Measurements from ENCODE around the gene YTHDF2.
"Not testable (repeated sequence)": the region's sequence is repeated elsewhere in the genome, so short reads cannot be mapped to it uniquely, and the experiment has no call there.

YTHDF2 gene

DNA sequence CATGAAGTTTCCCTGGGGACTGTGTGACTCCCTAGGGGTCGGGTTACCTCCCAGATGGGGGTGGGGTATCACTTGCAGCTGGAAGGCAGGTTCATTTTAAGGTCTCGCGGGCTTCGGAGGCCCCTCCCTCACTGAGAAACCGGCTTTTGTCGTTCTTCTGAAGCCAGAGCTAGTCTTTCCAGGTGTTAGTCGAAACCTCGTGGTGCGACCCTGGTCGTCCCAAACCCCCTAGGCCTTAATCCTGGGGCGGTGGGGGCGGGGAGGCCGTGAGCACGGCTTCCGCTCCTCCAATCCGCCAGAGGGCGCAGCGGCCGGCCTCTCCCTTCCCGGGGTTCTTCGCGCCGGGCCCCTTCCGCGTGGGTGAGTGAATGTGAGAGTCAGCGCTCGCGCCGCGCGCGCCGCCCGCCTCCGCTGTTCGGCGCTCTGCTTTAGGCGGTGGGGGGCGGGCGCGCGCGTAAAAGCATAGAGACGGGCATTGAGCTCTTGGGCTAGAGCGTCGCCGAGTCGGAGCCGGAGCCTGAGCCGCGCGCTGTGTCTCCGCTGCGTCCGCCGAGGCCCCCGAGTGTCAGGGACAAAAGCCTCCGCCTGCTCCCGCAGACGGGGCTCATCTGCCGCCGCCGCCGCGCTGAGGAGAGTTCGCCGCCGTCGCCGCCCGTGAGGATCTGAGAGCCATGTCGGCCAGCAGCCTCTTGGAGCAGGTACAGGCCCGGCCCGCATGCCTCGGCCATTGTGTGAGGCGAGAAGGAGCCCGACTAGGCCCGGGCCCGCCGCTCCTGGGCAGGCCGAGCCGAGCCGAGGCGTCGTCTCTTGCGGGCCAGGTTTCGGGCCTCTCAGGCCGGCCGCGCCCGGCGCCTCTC lies at the start of gene YTHDF2:
TSS of gene YTHDF2 (plus strand) at position 491 of the 857 bp plus-strand sequence. CDS start at position 672, 181 bp downstream.
- FAIRE-seq = peak; percentile 81

DNA sequence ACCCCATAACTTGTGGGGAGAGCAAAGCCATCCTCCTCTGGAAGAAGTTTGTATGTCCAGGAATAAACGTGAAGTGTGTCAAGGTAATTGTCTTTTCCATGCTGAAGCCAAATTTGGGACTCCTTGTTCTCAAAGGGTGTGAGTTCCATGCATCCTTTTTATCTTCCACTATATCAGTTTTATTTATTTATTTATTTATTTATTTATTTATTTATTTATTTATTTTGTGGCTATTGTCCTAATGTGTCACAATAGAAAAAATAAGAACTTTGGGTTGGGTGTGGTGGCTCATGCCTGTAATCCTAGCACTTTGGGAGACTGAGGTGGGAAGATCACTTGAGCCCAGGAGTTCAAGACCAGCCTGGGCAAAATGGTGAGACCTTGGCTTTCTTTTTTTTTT lies 45.1 kb upstream of the YTHDF2 start:
- not testable (repeated sequence) for FAIRE-seq

DNA sequence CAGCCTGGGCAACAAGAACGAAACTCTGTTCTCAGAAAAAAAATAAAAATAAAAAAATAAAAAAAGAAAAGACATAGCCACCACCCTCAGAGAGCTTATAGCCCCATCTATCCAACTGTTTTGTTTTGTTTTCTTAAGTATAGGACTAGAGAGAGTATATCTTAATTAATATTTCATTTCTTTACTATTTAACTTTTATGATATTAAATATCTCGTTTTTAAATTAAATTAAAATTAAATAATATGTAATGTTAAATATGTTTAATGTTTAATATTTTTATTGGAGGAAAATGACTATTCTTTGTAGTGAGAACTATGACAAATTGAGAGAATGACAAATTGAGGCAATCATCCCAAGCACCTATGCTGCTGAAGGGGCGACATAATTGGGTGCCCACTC lies 33.1 kb upstream of the YTHDF2 start:
- peak; percentile 89 for FAIRE-seq

DNA sequence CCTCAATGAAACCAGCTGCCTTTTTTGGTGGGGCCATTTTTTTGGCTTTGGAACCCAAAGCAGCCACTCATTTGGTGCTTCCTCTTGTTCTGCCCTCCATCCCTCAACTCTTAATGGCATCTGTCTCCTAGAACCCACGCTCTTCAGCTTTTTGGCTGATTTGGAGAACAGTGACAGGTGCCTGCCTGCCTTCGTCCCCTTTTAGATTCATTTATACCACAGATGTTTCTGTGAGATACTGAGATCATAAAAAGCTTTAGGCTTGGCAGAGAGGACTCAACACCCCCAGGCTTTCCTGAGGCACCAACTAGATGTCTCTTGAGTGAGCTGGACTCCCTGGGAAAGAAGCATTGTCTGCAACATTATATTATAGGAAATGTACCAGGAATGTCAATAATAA lies 20.4 kb upstream of the YTHDF2 start:
- no peak for FAIRE-seq

DNA sequence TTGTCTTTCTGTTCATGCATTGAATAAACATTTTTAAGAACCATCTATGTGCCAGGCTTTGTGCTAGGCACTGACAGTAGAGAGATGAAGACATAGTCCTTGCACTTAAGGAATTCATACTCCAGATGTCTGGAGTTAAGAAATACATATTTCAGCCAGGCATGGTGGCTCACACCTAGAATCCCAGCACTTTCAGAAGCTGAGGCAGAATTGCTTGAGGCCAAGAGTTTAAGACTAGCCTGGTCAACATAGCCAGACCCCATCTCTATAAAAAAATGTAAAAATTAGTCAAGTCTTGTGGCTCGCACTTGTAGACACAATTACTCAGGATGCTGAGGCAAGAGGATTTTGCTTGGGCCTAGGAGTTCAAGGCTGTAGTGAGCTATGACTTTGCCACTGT lies 18.6 kb upstream of the YTHDF2 start:
- no peak for FAIRE-seq

DNA sequence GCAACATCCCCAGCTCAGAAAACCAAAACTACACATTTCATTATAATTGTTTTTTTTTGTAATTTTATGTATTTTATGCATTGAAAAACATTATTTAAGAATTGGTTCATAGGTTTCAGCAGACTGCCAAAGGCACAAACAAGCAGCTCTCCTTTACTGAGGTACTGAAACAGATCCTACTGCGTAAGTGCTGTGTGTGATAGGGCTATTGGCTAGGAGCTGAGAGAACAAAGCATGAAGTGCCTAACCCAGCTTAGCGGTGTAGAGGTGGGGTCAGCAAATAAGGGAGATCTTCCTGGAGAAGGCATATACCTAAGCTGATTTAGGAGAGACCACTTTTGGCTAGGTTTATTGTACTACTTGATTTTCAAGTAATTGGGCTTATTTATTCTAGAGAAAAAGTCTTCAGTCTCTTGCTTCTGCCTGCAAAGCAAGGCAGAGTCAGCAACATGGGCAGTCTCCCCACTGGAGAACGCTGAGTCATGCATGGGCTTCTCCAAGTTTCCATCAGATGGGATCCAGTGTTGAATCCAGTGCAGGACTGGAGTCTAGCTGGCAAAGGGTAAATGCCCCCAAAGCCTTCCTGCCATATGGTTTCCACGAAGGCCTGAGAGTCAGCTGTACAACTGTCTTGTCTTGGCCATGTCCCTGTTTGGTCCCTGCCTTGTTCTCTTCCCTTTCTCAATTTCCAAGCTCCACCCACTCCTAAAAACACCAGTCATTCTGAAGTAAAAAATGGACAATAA lies 18.0 kb upstream of the YTHDF2 start:
- no peak for FAIRE-seq

DNA sequence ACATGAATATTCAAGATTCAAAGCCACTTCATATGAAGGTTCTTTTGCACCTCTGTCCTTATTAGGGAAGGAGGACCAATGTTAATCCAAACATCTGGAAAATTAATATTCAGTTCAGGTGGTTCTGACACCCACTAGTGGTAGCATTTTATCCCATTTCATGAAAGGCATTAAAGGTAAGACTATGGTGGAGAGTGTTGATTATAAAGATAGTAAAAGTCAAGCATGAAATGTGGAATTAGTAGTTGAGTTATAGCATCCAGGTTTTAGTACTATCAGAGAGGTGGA lies 17.5 kb upstream of the YTHDF2 start:
- FAIRE-seq = no peak

DNA sequence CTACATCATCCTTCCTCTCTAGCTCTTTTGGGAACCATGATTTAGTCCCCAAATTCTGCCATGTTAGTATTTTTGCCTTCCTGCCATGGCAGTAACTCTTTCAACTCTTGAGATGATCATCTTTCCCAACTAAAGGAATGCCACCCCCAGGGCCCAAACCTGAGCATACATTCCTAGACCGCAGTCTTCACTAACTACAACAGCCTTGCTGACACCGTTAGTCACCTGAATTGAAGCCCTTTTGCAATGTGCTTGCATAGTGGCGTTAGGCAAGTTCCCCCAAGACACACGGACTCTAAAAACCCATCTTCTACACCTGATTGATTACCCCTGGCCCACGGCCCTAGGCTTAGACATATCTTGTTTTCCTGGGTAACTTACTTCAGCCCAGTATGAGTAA lies 16.4 kb upstream of the YTHDF2 start:
- no peak for FAIRE-seq

DNA sequence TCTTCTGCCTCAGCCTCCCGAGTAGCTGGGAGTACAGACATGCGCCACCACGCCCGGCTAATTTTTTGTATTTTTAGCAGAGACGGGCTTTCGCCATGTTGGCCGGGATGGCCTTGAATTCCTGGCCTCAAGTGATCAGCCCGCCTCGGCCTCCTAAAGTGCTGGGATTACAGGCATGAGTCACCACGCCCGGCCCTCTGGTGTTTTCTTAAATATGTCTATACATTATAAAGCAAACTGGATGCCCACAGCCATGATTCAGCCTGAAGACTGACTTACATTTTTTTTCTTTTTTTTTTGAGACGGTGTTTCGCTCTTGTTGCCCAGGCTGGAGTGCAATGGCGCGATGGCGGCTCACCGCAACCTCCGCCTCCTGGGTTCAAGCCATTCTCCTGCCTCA lies 14.8 kb upstream of the YTHDF2 start:
- FAIRE-seq = not testable (repeated sequence)

DNA sequence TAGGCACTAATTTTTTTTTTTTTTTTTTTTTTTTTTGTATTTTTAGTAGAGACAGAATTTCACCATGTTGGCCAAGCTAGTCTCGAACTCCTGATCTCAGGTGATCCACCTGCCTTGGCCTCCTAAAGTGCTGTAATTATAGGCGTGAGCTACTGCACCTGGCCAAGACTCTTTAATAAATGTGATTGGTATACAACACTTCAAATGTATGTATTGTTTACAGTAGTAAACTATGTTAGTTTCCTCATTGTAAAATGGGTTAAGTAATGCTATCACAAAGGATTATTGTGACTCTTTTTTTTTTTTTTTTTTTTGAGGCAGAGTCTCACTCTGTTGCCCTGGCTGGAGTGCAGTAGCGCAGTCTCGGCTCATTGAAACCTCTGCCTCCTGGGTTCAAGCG lies 11.4 kb upstream of the YTHDF2 start:
- not testable (repeated sequence) for FAIRE-seq

DNA sequence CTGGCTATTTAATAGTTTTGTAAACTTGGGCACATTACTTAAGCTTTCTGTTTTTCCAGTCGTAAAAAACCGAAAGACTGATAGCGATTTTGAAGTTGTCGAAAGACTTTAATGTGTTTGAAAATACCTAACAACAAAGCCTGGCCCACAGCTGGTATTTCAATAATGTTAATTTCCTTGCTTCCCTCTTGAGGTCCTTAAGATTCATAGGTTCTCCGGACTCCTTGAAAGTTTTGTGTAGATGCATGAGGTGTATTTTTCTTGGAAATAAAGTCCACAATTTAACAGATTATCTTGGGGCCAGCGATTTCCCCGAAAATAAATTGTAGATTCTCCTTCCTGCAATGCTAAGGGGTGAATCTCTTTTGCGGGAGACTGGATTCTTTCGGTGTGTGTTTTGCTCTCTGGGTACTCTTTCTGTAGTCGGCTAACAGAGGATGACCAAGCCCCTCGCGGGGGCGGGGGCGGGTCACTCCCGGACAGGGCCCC lies 735 bp upstream of the YTHDF2 start:
- peak; percentile 28 for FAIRE-seq

DNA sequence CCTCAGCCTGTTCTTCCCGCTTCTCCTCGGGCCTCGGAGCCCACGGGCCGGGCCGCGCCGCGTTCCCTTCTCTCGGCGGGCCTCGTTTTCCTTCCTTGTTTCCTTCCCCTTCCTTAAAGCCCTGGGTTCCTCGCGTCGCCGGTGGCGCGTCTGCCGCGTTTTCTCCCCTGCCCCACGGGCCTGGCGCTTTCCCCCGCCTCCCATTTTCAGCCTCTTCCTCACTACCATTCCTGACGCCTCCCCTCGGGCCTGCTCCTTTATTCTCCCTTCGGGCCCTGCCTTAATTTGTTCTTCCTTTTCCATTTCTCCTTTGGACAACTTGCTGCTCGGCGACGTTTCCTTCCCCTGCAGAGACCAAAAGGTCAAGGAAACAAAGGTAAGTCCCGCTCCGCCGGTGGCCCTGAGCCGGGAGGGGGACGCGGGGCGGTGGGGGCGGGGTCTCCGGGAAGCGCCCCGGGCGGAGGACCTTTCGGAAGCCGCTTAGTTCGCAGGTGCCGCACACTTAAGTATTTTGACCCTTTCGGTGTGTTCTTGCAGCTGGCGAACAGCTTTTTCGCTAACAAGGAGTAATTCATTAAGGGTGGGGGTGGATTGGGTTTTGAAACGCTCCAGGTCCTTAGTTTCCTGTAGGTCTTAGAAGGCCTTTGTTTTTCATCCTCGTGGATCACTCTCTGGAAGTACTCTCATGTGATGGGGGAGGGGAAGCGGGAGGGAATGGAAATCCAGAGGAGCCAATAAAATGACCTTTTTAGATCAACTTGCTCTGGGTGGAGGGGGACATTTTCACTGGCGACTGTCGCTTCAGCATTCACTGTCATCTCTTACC lies 780 bp downstream of the YTHDF2 start:
- no peak for FAIRE-seq

DNA sequence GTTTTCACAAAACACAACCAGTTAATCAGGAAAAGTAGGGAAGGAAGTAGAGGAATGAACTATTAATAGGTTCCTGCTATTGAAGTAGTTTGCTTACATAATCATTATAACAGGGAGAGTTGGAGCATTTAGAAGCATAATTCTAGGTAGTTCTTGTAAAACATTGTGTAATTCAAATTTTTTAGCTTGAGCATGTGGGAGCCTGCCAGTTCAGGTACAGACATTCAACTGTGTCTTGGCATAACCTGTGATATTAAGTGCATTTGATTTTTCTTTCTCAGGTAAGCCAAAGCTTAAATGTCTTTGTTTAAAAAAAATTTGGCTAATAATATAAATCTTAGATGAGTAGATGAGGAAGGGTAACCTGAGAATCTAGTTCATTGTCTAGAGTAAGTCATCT lies 3.4 kb downstream of the YTHDF2 start:
- no peak for FAIRE-seq

DNA sequence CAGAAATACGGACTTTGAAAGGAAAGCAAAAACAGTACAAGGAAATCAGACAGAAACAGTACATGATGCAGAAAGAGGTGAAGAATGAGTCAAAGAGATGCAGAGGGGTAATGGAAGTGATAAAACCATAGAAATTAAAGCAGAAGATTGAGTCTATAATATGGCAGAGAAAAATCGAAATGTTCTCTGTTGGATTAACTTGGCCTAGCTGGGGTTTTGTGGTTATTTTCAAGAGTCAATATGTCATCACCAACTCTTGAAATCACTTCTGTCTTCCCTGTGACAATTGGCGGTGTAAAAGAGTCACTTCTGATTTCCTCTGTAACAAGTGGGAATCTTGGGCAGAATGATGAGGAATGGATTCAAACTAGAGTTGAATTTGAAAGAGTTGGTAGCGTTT lies 7.4 kb downstream of the YTHDF2 start:
- FAIRE-seq = no peak

DNA sequence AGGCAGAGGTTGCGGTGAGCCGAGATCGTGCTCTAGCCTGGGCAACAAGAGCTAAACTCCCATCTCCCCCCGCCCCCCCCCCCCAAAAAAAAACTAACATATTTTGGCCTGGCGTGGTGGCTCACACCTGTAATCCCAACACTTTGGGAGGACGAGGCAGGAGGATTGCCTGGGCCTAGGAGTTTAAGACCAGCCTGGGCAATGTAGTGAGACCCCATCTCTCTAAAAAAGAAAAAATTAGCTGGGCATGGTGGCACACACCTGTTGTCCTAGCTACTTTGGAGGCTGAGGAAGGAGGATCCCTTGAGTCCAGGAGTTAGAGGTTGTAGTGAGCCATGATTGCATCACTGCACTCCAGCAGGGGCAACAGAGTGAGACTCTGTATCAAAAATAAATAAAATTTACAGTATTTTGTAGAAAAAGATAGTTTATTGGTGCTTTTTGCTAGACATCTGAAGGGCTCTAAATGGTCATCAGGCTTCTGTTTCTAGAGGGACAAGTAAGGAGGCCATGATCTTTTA lies 9.0 kb downstream of the YTHDF2 start:
- no peak for FAIRE-seq

DNA sequence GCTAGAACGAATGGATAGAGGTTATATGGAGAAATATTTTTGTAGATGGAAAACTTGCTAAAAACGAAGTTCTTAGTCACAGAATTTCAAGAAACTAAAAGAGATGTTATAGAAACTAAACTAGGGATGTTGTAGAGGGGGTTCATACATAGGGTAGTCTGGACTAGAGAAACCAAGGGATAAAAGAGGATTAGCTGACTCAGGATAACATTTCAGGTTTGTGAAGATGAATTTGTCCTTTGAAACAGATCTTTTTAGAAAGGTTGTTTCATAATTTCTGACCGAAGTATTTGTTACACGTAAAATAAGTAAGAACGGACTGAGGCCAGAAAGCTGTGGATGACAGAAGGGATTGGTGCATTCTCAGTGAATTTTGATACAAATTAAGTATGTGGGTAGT lies 13.6 kb downstream of the YTHDF2 start:
- FAIRE-seq = no peak

DNA sequence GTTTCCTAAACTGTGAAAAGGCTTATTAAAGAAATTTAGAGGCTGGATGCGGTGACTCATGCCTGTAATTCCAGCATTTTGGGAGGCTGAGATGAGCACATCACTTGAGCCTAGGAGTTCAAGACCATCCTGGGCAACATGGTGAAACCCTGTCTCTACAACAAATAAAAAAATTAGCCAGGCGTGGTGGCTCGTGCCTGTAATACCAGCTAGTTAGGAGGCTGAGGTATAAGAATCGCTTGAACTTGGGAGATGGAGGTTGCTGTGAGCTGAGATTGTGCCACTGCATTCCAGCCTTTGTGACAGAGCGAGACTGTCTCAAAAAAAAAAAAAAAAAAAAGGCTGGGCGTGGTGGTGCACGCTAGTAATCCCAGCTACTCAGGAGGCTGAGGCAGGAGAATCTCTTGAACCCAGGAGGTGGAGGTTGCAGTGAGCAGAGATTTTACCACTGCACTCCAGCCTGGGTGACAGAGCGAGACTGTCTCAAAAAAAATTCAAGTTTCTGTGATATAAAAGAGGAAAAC lies 14.1 kb downstream of the YTHDF2 start:
- FAIRE-seq = not testable (repeated sequence)

DNA sequence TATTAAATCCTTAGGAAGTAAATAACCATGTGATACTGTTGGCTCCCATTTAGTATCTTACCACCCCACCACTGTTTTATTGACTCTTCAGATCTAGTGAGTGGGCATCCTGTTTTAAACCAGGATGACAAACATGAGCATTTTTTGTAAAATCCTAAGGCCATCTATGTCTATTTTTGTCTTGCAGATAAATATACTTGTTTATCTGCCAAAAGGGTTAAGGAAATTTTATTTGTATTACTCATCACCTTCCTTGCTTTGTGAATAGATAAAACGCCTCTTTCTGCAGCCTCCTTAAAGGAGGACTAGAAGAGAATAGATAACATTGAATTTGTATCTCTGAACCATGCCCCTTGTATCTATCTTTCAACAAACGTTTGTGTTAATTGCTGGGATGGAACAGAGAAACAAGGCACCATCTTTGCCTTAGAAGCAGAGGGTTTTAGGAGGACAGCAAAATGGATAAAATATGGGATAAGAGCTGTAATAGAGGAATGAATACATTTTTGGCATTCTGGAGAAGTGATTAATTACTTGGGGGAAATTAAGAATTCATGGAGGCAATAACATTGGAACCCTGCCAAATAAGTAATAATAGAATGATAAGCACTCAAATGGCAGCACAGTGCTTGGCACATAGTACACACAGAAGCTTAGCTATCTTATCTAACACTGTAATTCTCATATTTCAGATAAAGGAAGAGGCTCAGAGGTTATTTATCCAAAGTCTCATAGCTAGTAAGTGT lies 14.7 kb downstream of the YTHDF2 start:
- no peak for FAIRE-seq

DNA sequence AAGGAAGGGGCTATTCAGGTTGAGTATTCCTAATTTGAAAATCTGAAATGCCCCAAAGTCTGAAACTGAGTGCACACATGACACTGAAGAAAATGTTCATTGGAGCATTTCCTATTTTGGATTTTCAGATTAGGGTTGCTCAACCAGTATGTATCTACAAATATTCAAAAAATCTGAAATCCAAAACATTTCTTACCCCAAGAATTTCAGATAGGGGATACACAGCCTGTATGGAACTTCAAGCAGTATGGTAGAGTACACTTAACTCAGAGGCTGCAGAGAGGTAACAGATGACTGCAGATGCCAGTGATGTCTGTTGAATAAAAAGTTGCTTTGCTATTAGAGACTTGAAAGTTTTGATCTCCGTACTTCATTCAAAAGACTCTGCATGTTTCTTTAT lies 19.0 kb downstream of the YTHDF2 start:
- FAIRE-seq = no peak

DNA sequence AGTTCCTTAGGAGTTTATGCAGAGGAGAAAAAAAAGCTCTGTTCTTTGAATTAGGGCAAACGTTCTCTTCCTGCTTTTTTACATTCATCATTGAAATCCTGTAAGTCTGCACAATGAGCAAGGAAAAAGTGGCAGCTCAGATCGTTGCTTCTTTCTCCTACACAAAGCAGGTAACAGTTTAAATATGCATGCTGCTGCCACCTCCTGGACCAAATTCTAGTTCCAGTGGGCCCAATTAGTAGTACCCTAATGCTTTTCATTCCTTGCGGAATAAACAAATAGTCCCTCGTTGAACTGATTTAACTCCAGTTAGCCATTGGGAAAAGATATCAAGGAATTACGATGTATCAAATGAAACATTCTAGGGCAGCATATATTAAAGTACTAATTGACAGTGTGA lies 20.1 kb downstream of the YTHDF2 start:
- FAIRE-seq = peak; percentile 55

DNA sequence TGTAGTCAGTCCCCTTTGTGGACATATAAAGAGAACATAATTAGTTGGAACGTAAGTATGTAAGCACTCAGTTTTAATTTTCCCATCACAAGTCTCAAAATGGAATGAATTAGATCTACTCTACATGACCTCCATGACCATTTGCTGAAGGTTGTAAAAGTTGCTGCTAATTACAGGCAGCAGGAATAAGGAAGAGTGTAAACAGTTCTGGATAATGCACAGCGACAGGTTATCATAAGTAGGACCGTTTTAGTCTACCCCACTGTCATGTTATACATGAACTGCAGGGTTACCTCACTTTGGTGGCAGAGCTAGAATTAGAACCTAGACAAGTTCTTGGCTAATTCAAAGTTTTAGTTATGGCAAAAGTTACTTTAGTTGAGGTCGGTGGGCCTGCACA lies 21.7 kb downstream of the YTHDF2 start:
- FAIRE-seq = no peak

DNA sequence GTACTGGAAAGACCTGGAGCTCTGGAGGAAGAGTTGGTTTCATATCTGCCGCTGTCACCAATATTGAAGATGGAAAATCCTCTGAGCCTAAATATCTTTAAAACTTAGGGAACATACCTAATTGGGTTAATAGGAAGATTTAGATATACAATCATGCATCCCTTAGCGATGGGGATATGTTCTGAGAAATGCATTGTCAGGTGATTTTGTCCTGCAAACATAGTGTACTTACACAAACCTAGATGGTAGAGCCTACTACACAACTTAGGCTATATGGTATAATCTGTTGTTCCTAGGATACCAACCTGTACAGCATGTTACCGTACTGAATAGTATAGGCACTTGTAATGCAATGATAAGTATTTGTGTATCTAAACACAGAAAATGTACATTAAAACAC lies 22.5 kb downstream of the YTHDF2 start:
- no peak for FAIRE-seq

All from G401.6 (cell line).